HepG2 (cell line): ENCODE data around the gene SPTB. TPM values are rescaled to one million over a fixed set of nuclear protein-coding genes. Genes with fewer than 3 reads are reported as not detected.

Source experiments
- ATAC-seq: fragments of 200-7000 bp; cut with Tn5 transposase; 3 replicates; pipeline ENCODE4 v1.9.1; 2020; ENCODE audit warnings: mild to moderate bottlenecking, moderate library complexity
- BruUV-seq: library from RNA; stranded (reverse); fragments of 400-500 nt; replicated peaks from 2 replicates; lab custom pipeline; 2021; lab: Mats Ljungman, UMichigan
- CTCF ChIA-PET: fragments of 300-600 bp; formaldehyde crosslinking; extraction: SDS; loops from one replicate; lab custom pipeline; 2021; ENCODE audit warnings: low total read pairs, inconsistent platforms, low intra/inter-chr PET ratio; lab: Yijun Ruan, JAX
- POLR2A ChIA-PET: fragments of 350-600 bp; sonication (Branson Sonifier 250); formaldehyde crosslinking; loops from one replicate; lab custom pipeline; 2020; ENCODE audit warnings: antibody characterized with exemption, inconsistent platforms; lab: Yijun Ruan, JAX
- DNase-seq: peaks from one replicate; pipeline ENCODE4 v3.0.0-alpha.2; 2015; ENCODE audit warnings: low spot score
- FAIRE-seq: peaks from 3 replicates; lab custom pipeline; 2011; peaks lifted over from hg19 to GRCh38; lab: Jason Lieb, UNC
- H2AFZ ChIP-seq: one replicate; pipeline ENCODE4 v1.6.1; 2011; ENCODE audit warnings: low read length, inconsistent platforms
- H3K27ac ChIP-seq: fragments of 300-600 bp; 3 replicates; pipeline ENCODE4 v1.8.0; 2011; ENCODE audit warnings: mixed run types, mild to moderate bottlenecking, mixed read lengths, low read length, inconsistent platforms; ENCODE audit not compliant: insufficient read depth; ENCODE audit errors: extremely low read length
- H3K27me3 ChIP-seq, 2 experiments: fragments of 200-600 bp in 1 of 2; 2 replicates in 1 of 2; 3 replicates in 1 of 2; pipeline versions ENCODE4 v1.6.0 to v1.8.0; 2011; ENCODE audit warnings: low read length in 2 of 2, mild to moderate bottlenecking in 2 of 2, moderate library complexity in 2 of 2, inconsistent platforms in 1 of 2; ENCODE audit not compliant: insufficient read depth in 2 of 2, control insufficient read depth in 1 of 2
- H3K36me3 ChIP-seq, 2 experiments: fragments of 200-600 bp in 1 of 2; replicated peaks in 1 of 2; 2 replicates in 1 of 2; 3 replicates in 1 of 2; pipeline versions ENCODE4 v1.5.1 to v1.8.0; 2011; ENCODE audit warnings: low read length in 2 of 2, inconsistent platforms in 1 of 2; ENCODE audit not compliant: insufficient read depth in 2 of 2, control insufficient read depth in 1 of 2
- H3K4me1 ChIP-seq: 2 replicates; pipeline ENCODE4 v1.5.1; 2012; ENCODE audit warnings: low read length, inconsistent platforms; ENCODE audit not compliant: insufficient read depth
- H3K4me2 ChIP-seq: 2 replicates; pipeline ENCODE4 v1.6.0; 2011; ENCODE audit warnings: low read depth, low read length, inconsistent platforms
- H3K4me3 ChIP-seq, 3 experiments: fragments of 200-600 bp in 1 of 3; sonication (generic), shearing (Covaris generic) in 1 of 3; replicated peaks in 1 of 3; 2 replicates each; pipeline ENCODE4 v1.5.1; 2011 to 2016; ENCODE audit warnings: low read length in 3 of 3, inconsistent platforms in 2 of 3, low read depth in 2 of 3, mild to moderate bottlenecking in 2 of 3, control low read depth in 1 of 3, mixed read lengths in 1 of 3; ENCODE audit not compliant: insufficient read depth in 1 of 3
- H3K79me2 ChIP-seq: one replicate; pipeline ENCODE4 v1.6.1; 2011; ENCODE audit warnings: low read length, inconsistent platforms; ENCODE audit not compliant: insufficient read depth
- H3K9ac ChIP-seq: 2 replicates; pipeline ENCODE4 v1.6.0; 2011; ENCODE audit warnings: mild to moderate bottlenecking, low read depth, low read length, inconsistent platforms; ENCODE audit not compliant: insufficient read depth
- H3K9me3 ChIP-seq: 2 replicates; pipeline ENCODE4 v1.5.1; 2012; ENCODE audit warnings: mild to moderate bottlenecking, low read length
- H4K20me1 ChIP-seq: 2 replicates; pipeline ENCODE4 v1.6.0; 2011; ENCODE audit warnings: inconsistent platforms, mild to moderate bottlenecking, low read length, moderate library complexity; ENCODE audit not compliant: insufficient read depth
- ADNP ChIP-seq: sonication (generic); formaldehyde crosslinking; IDR thresholded peaks from 2 replicates; pipeline ENCODE4 v1.4.0; 2020; ENCODE audit warnings: missing genetic modification reagents
- BRD4 ChIP-seq: sonication (generic); formaldehyde crosslinking; IDR thresholded peaks from 2 replicates; pipeline ENCODE4 v1.4.0; 2020; ENCODE audit warnings: missing genetic modification reagents
- CBX2 ChIP-seq, 2 experiments: fragments of 200-600 bp in 1 of 2; sonication (generic); formaldehyde crosslinking in 1 of 2; IDR thresholded peaks; 2 replicates each; pipeline versions ENCODE4 v1.7.0 to v1.8.1; 2018 to 2022; ENCODE audit warnings: low read depth in 2 of 2, low read length in 1 of 2, mild to moderate bottlenecking in 1 of 2, missing genetic modification reagents in 1 of 2
- CHCHD3 ChIP-seq: sonication (generic); formaldehyde crosslinking; IDR thresholded peaks from 2 replicates; pipeline ENCODE4 v1.8.0; 2022; ENCODE audit warnings: mild to moderate bottlenecking, missing genetic modification reagents, moderate library complexity
- HMGXB4 ChIP-seq, 2 experiments: sonication (generic) in 1 of 2; formaldehyde crosslinking in 1 of 2; IDR thresholded peaks; 2 replicates each; pipeline versions ENCODE4 v1.4.0 to v1.6.1; 2018 to 2020; ENCODE audit warnings: missing genetic modification reagents in 2 of 2, borderline replicate concordance in 1 of 2, low read depth in 1 of 2, mild to moderate bottlenecking in 1 of 2, missing biosample characterization in 1 of 2
- KDM6A ChIP-seq: IDR thresholded peaks from 2 replicates; pipeline ENCODE4 v1.6.1; 2016; ENCODE audit warnings: low read depth
- MXD1 ChIP-seq: sonication (generic); formaldehyde crosslinking; IDR thresholded peaks from 2 replicates; pipeline ENCODE4 v1.4.0; 2020; ENCODE audit warnings: mild to moderate bottlenecking, missing genetic modification reagents
- NFE2L2 ChIP-seq: fragments of 150-350 bp; IDR thresholded peaks from 2 replicates; pipeline ENCODE4 v1.6.1; 2014; ENCODE audit warnings: low read length
- RAD21 ChIP-seq: fragments of 450-650 bp; formaldehyde crosslinking; IDR thresholded peaks from 2 replicates; pipeline ENCODE4 v1.5.0; 2020; ENCODE audit warnings: mild to moderate bottlenecking
- THYN1 ChIP-seq: sonication (generic); formaldehyde crosslinking; IDR thresholded peaks from 2 replicates; pipeline ENCODE4 v1.8.1; 2023; ENCODE audit warnings: low read depth, mild to moderate bottlenecking, moderate library complexity, missing genetic modification reagents, borderline replicate concordance
- ZBTB39 ChIP-seq: sonication (generic); formaldehyde crosslinking; IDR thresholded peaks from 2 replicates; pipeline ENCODE4 v1.5.0; 2020; ENCODE audit warnings: missing genetic modification reagents
- ZFP36L1 ChIP-seq: sonication (generic); formaldehyde crosslinking; IDR thresholded peaks from 2 replicates; pipeline ENCODE4 v1.8.0; 2022; ENCODE audit warnings: mild to moderate bottlenecking, missing genetic modification reagents, moderate library complexity
- ZNF263 ChIP-seq: sonication (generic); formaldehyde crosslinking; IDR thresholded peaks from 2 replicates; pipeline ENCODE4 v1.4.0; 2020; ENCODE audit warnings: missing genetic modification reagents
- WGBS: methylation state at CpG from one replicate; pipeline ENCODE4 v1.1.6; 2017; ENCODE audit warnings: low lambda C conversion rate; 5-methylcytosine and 5-hydroxymethylcytosine counted together
- in situ Hi-C: cut with HindIII; loops from 2 replicates; pipeline ENCODE4 v1.10.0; 2017; ENCODE audit warnings: low pct_unique_long_range_greater_than_20kb; ENCODE audit not compliant: extremely low pct_ligation_motif_present
- intact Hi-C: fragments of 100-400 bp; cut with micrococcal nuclease; formaldehyde crosslinking; loops from one replicate; pipeline ENCODE4 v1.10.0; 2022; ENCODE audit not compliant: unreplicated experiment
- polyA plus RNA-seq, 8 experiments: library from polyadenylated mRNA; depleted of rRNA in 3 of 8; stranded (reverse) in 7 of 8; unstranded in 1 of 8; fragments of >200 nt; fragmentation: Illumina TruSeq in 4 of 8; extraction: Trizol in 4 of 8; gene quantifications; 2 replicates each; pipeline versions ENCODE4 v1.2.1 to v1.2.3, GENCODE V29; 2011 to 2016; ENCODE audit warnings: low read depth in 4 of 8, missing spikeins in 1 of 8, mixed read lengths in 1 of 8; ENCODE audit not compliant: insufficient read depth in 1 of 8
- total RNA-seq, 5 experiments: library from RNA; depleted of rRNA; stranded (reverse); fragments of >200 nt; fragmentation: Illumina TruSeq; extraction: Trizol; gene quantifications; 2 replicates each; pipeline ENCODE4 v1.2.3, GENCODE V29; 2016; ENCODE audit warnings: low read depth in 1 of 5

SPTB gene
- total and polyA plus RNA-seq, 2 of the 13 experiments (the other 11 are each of a cell fraction or from before 2014, with no cell fraction given): 0.01 to 0.02 TPM

GRCh38 chr14:64700894-64701293, 178.8 kb downstream of the SPTB start:
- Histone ChIP-seq H3K27ac (no peak overlapping the region), H3K36me3 (no peaks in the 10 kb centered on the region), H3K4me1 (peaks cover 24% of the 10 kb centered on the region), H2AFZ (no peak overlapping the region), H3K4me2 (no peak overlapping the region), H3K27me3 (peaks cover 0 to 40% of the 10 kb centered on the region in 2 experiments; a peak in 4 of 5 replicates), H3K9me3 (no peaks in the 10 kb centered on the region), H3K4me3 (no peak overlapping the region), H3K79me2 (peaks cover 2% of the 10 kb centered on the region), H3K9ac (no peak overlapping the region), H4K20me1 (no peaks in the 10 kb centered on the region)
- no peak for ATAC-seq
- no peak for FAIRE-seq
- DNase-seq: no peak
- 45% methylated on average over 4 of the region's 4 CpGs for WGBS
- in situ Hi-C loops (no loop called here), intact Hi-C loops (loop anchor here (10.0 kb wide), 1 partner anchor 234 kb away; no protein-coding TSS in a partner anchor)
- BruUV-seq: no TSS peak
- ChIA-PET CTCF (no interaction called here), POLR2A (no interaction called here)
- TF ChIP-seq ZFP36L1 (CRISPR knock-in tag) (no peak), CBX2 (IDR thresholded peaks at IDR 0.05; ENCODE audit: low read depth, low read length) (no peak), CBX2 (CRISPR knock-in tag; IDR thresholded peaks at IDR 0.05; ENCODE audit: low read depth) (no peak), ZBTB39 (CRISPR knock-in tag) (no peak), ZNF263 (CRISPR knock-in tag) (no peak), MXD1 (CRISPR knock-in tag) (no peak), ADNP (no peak), KDM6A (CRISPR knock-in tag) (no peak), THYN1 (CRISPR knock-in tag) (no peak), NFE2L2 (no peak), BRD4 (CRISPR knock-in tag) (no peak), HMGXB4 (CRISPR knock-in tag; IDR thresholded peaks at IDR 0.05; ENCODE audit: borderline replicate concordance in 1 of 2, low read depth in 1 of 2) (no peak), CHCHD3 (CRISPR knock-in tag) (no peak), RAD21 (CRISPR knock-in tag) (no peak)
